ENCODE data around the gene HIPK3.

The HIPK3 gene

DNA sequence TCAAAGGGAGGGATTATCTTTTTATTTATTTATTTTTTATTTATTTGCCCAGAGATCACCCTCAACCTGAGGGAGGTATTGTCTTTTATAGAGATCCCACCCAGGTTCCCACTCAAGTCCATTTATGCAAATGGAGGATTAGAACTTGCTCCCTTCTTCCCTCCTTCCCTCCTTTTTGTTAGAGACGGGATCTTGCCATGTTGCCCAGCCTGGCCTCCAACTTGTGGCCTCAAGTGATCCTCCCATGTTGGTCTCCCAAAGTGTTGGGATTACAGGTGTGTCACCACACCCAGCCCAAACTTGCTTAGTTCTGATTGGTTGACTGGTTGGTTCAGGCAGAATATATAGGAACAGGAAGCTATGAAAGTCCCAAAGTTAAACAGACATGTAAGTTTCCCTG lies 51.9 kb downstream of the HIPK3 start:
- no peak for DNase-seq

- no peak for DNase-seq
Measured at GRCh38 chr11:33310720-33311500, 53.7 kb downstream of the HIPK3 start.

DNA sequence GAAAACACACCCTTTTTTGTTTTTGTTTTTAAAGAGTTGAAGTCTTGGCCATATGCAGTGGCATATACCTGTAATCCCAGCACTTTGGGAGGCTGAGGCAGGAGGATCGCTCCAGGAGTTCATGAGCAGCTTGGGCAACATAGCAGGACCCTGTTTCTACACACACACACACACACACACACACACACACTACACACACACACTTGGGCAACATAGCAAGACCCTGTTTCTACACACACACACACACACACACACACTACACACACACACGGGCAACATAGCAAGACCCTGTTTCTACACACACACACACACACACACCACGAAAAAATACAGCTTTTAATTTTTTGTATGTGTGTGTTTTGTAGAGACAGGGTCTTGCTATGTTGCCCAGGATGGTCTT lies 54.5 kb downstream of the HIPK3 start:
- DNase-seq: no peak

- DNase-seq: no peak
Measured at GRCh38 chr11:33315822-33316221, 58.6 kb downstream of the HIPK3 start.

GRCh38 chr11:33317662-33318061 lies 60.5 kb downstream of the HIPK3 start:
- DNase-seq: no peak

DNA sequence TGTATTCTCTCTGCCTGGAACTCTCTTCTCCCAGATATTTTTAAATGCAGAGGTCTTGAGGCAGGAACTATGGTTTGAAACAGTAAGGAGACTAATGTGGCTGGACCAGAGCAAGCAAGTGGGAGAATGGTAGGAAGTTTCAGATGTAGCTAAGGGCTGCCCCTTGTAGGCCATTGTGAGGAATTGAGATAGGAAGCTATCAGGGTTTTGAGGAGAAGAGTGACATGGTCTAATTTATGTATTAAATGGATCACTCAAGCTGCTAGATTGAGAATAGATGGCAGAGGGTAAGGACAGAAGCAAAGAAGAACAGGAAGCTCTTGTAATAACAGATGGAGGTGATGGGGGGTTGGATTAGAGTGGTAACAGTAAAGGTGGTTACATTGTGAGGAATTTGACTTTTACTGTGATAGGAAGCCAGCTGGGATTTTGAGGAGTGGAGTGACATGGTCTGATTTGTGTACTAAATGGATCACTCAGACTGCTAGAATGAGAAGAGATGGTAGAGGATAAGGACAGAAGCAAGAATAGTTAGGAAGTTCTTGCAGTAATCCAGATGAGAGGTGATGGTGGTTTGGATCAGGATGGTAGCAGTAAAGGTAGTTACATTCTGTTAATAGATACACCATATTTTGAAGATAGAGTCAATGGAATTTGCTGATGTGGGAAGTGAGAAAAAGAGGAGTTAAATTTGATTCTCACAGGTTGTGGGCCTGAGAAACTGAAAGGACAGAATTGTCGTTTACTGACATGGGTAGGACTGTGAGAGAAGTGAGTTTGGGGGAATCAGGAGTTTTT lies 63.0 kb downstream of the HIPK3 start:
- no peak for DNase-seq

GRCh38 chr11:33320814-33321330 lies 63.7 kb downstream of the HIPK3 start:
- no peak for DNase-seq

DNA sequence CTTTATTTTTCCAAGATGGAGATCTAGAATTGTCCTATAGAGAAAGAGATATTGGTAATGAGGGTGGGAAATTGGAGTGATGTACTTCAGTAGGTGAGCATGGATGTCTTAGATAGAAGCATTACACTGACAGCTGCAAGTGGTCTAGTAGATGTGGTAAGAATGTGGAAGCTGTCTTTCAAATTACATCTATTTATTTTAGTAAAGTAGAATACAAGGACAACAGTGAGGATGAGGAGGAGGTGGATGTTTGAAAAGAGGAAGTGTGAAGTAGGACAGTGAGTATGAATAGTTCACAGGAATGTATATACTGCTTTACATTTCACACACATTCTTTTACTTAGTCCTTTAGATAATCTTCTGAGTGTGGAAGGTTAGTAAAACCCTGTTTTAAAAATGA lies 64.2 kb downstream of the HIPK3 start:
- DNase-seq: no peak

DNA sequence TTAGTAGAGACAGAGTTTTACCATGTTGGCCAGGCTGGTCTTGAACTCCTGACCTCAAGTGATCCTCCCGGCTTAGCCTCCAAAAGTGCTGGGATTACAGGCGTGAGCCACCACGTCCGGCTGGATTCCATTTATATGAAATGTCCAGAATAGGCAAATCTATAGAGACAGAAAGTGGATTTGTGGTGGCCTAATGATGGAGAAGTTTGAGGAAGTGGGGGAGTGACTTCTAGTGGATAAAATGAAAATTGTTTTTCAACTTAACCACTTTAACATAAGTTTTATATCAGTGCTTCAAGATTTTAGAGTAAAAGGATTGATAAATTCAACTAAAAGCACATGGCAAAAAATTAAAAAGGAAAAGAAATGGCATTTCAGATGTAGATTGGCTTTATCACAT lies 66.2 kb downstream of the HIPK3 start:
- no peak for DNase-seq

GRCh38 chr11:33324302-33324985 lies 67.3 kb downstream of the HIPK3 start:
- no peak for DNase-seq

- no peak for DNase-seq
Measured at GRCh38 chr11:33325451-33325850, 68.3 kb downstream of the HIPK3 start.

DNA sequence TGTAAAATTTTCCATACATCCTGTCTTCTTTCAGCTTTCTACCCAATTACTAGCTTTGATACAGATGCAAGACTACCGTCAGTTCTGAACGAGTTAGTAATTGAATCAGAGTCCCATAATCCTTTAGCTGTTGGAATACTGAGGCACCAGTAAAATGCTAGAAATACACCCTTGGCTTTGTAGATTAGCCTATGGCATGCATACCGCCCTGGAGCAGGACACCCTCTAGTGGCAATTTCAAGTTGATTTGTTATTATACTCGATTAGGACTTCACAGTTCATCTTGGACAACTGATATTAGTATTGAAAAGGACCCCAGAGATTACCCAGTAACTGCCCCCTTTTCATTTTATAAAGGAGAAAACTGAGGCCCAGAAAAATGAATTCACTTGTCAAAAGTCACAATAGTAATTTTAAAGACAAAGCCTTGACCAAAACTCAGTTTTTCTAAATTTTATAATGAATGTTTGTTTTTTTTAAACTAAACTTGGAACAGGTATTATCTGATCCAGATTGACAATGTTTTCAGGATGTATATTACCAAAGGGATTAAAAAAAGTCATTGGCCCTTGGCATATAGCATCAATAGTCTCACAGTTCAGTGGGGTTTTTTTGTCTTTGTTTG lies 72.6 kb downstream of the HIPK3 start:
- peak; percentile 2 for DNase-seq

DNA sequence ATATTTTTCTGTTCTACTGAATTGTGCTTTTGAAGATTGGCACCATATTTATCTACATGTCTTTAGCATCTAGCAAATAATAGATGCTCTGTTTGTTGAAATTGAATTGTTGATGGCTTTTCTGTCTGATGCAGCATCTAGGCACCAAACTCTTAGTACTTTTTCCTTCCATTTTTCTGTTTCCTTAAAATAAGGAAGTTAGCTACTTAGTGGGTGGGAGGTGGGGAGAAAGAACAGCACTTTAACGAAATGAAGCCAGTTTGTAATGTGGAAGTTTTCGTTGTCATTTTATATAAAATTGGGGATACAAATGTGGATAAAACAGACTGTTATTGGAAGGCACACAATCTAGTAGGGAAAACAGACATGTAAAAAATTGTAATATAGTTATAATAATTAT lies 76.6 kb downstream of the HIPK3 start:
- no peak for DNase-seq

DNA sequence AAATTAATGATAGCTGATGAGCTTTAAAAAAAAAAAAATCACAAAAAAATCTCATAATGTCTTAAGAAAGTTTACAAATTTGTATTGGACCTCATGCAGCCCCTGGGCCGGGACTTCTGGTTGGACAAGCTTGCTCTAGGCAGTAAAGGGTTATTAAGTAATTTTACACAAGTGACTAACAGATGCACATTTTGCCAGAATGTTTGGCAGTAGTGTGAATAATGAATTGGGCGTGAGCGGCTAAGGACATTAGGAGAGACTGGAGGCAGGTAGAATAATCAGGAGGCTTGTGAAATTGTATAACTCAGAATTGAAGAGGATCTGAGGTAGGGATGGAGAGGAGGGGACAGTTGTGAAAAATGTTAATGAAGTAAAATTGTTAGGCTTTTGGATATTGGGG lies 77.4 kb downstream of the HIPK3 start:
- no peak for DNase-seq

GRCh38 chr11:33339247-33339646 lies 82.1 kb downstream of the HIPK3 start:
- no peak for DNase-seq

DNA sequence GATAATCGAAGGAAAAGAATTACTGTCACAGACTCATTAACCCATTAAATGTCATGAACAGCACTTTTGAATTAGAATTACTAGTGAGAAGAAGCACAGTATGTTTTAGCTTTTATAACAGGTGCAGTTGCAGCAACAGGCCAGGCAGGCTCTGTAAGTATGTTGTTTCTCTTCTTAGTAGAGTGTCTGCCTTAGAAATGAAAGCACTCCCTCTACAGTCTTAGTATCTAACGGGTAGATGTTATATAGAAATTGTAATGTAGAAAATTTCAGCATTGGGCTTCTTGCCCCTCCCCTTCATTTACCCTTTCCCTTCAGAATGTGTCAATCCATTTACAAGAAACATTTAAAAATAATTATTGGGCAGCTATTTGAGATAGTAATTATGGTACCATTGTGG lies 87.4 kb downstream of the HIPK3 start:
- no peak for DNase-seq

GRCh38 chr11:33347490-33348125 lies 90.4 kb downstream of the HIPK3 start:
- DNase-seq: no peak

DNA sequence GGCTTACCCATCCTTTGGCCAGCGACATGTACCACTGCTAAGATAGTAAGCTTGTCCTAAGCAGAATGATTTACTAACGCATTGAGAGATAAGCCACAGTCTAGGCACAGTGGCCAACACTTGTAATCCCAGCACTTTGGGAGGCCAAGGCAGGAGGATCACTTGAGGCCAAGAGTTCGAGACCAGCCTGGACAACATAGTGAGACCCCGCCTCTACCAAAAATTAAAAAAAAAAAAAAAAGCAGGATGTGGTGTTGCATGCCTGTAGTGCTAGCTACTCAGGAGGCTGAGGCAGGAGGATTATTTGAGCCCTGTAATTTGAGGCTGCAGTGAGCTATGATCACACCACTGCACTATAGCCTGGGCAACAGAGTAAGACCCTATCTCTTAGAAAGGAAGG lies 93.1 kb downstream of the HIPK3 start:
- DNase-seq: no peak

DNA sequence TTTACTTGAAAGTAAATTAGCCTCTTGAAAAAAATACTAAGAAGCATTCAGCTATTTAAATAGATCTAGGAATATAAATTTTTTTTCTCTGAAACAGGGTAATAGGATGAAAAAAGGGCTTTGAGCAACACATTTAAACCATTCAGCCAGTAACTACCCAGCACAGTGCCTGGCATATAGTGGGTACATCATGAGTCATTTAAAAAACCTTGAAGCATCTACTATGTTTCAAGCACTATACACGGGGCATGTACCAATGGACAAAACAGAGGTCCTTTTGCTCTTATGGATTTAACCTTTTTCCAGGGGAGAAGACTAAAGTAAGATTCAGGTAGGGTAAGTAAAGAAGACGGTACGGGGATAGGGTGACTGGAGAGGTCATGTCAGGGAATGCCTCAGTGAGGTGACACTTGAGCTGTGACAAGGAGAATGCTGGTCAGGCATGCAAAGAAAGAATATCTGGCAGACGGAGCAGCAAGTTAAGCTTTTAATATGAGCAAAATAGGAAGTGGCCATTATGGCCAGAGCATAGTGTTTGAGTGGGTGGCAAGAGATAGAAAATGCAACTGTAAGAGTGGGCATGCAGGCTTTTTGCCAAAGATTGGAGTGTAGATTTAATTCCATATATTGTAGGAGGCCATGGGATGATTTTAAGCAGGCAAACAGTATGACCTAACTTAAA lies 101.1 kb downstream of the HIPK3 start:
- no peak for DNase-seq

DNA sequence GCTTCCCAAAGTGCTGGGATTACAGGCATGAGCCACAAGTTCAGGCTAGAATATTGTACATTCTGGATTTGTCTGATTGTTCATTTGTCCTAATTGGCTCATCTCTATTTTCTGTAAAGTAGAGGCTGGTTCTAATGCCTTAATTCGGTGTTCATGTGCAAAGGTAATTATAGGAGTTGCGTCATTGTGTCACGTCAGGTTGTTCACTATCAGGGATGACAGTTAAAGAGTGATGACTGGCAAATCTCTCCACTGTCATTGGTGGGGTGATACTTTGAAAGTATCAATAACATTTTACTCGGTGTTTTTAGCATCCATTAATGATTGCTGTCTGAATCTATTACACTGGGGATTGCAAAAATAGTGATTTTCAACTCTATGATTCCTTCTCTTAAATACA lies 103.5 kb downstream of the HIPK3 start:
- no peak for DNase-seq

- DNase-seq: no peak
Measured at GRCh38 chr11:33362051-33362910, 105.1 kb downstream of the HIPK3 start.
